ENCODE data around the gene NRSN2. TPM values are rescaled to one million over a fixed set of nuclear protein-coding genes. Genes with fewer than 3 reads are reported as not detected.
A peak's percentile ranks its signal among the peaks of the same experiment; 100 is the strongest.

NRSN2 gene
- total RNA-seq, 1 experiment from 2014 or later, result 1.9 TPM

DNA sequence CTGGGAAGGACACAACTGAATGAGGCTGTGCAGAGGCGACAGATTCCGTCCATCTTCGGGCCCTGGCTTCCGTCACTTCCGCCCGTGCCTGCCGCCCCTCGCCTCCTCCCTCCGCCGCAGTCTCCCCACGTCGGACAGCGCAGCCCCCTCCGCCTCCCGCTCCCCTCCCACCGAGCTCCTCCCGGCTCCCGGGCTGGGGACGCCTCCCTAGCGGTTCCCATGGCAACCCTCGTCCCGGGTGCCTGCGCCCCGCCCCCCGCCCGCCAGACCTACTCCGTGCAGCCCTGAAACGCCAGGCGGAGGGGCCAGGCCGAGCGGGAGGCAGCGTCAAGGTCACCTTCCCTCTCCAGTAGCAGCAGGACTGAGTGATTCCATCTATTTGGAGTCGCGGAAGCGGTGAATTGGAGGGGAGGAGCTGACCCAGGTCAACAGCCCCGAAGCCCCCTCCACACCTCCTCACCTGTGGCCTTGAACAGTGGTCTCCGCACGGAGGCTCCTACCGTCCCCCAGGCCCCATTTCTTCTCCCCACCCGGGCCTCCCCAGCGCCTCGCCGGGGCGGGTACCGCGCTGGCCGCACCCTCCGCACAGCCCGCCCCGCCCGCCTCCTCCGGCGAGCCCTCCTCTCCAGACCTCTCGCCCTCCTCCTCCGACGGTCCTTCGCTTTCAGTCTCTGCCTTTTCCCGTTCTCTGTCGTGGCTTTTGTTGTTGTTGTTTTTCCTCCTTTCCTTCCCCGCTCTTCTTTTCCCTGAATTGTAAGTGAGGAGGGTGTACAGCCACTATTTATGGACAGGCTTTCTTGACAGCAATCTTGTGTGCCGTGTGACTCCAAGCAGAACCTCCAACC is 951 bp downstream of the NRSN2 start (continued):
- TF ChIP-seq TCF7L2 (IDR thresholded peaks at IDR 0.05; ENCODE audit: borderline replicate concordance, extremely low read depth, insufficient read depth, insufficient read length) (no peak), FOSL1 (IDR thresholded peaks at IDR 0.05; ENCODE audit: low read depth) (no peak), EZH2 (IDR thresholded peaks at IDR 0.05) (no peak), JUND (IDR thresholded peaks at IDR 0.05) (no peak)
- TF ChIP-seq, protein P1, sequence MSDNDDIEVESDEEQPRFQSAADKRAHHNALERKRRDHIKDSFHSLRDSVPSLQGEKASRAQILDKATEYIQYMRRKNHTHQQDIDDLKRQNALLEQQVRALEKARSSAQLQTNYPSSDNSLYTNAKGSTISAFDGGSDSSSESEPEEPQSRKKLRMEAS (IDR thresholded peaks at IDR 0.05), result peak; percentile 62; the same call in 1 of the 2 replicates

DNA sequence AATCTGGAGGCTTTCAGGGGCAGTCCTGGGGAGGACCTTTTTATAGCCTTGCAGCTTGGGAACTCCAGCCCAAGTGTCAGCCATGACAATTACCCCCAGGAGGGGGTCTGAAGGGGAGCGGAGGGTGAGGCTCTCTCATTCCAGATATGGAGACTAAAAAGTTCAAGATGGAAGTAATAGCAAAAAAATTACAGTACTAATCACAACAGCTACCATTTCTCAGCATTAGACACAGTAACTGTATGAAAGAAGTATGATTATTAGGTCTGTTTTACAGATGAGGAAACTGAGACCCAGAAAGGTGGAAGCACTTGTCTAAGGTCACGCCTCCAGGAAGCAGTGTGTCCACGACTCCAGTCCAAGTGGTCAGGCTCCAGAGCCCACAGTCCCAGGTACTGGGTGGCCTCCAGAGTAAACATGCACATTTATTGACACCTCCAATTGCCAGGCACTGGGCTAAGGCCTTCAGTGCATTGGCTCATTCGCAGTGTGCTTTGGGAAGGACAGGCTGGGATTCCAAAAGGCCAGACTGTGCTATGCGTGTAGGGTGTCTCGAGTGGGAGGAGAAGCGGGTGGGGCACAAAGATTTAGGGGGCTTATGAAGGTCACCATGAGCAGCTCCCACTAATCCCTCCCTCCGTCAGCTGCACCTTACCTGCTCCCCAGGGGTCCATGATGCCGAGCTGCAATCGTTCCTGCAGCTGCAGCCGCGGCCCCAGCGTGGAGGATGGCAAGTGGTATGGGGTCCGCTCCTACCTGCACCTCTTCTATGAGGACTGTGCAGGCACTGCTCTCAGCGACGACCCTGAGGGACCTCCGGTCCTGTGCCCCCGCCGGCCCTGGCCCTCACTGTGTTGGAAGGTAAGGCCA is 2.3 kb downstream of the NRSN2 start:
- Histone ChIP-seq H3K4me1 (ENCODE audit: control insufficient read depth in 1 of 2, insufficient read depth in 2 of 2, low read length in 2 of 2) (peaks cover 9 to 26% of the 10 kb centered on the region in 2 experiments), H3K4me2 (ENCODE audit: low read length) (peak overlapping the region; percentile 95), H3K27me3 (ENCODE audit: insufficient read depth, low read length) (no peaks in the 10 kb centered on the region), H2AFZ (ENCODE audit: low read depth, low read length, poor library complexity, severe bottlenecking) (no peak overlapping the region), H3K79me2 (ENCODE audit: insufficient read depth, low read length) (no peaks in the 10 kb centered on the region), H3K9me3 (ENCODE audit: control insufficient read depth in 1 of 2, insufficient read depth in 1 of 2, low read depth in 1 of 2, low read length in 2 of 2) (no peaks in the 10 kb centered on the region; a peak in 1 of 4 replicates), H3K9me2 (ENCODE audit: insufficient read depth) (no peaks in the 10 kb centered on the region), H3K36me3 (ENCODE audit: control insufficient read depth in 1 of 2, insufficient read depth in 2 of 2, low read length in 2 of 2) (no peaks in the 10 kb centered on the region), H4K20me1 (ENCODE audit: insufficient read depth) (no peaks in the 10 kb centered on the region), H3K9ac (ENCODE audit: low read length) (no peak overlapping the region), H3K27ac (ENCODE audit: low read depth, low read length) (peak overlapping the region; percentile 72), H3K4me3 (replicated peaks in 1 of 2; ENCODE audit: low read depth in 1 of 2, low read length in 2 of 2) (peak overlapping the region; percentile 64 to 80; a peak in 2 of 4 replicates)
- DNase-seq (ENCODE audit: low read depth, low spot score), result no peak
- no TSS peak for BruUV-seq (replicated peaks)
- intact Hi-C loops (cut with micrococcal nuclease), result no loop called here
- POLR2A ChIA-PET, result interaction anchor here (1.0 kb wide), 1 partner anchor 13 kb away, joined by 3 read pairs; no protein-coding TSS in a partner anchor
- CTCF ChIA-PET, result interaction anchor here (1.0 kb wide), 1 partner anchor 82 kb away, joined by 3 read pairs; no protein-coding TSS in a partner anchor
- RAD21 ChIA-PET (ENCODE audit: low non-redundant PET in 1 of 2, low total read pairs in 2 of 2, uncharacterized antibody in 2 of 2, unreplicated experiment in 2 of 2), result no interaction called here
- TF ChIP-seq SRF (IDR thresholded peaks at IDR 0.05; ENCODE audit: low read depth) (no peak), EZH2phosphoT487 (IDR thresholded peaks at IDR 0.05; ENCODE audit: borderline replicate concordance) (no peak), TCF7L2 (IDR thresholded peaks at IDR 0.05; ENCODE audit: borderline replicate concordance, extremely low read depth, insufficient read depth, insufficient read length) (no peak), POLR2AphosphoS5 (IDR thresholded peaks at IDR 0.05; ENCODE audit: low read depth, low read length) (no peak), JUND (IDR thresholded peaks at IDR 0.05) (no peak), ELF1 (IDR thresholded peaks at IDR 0.05; ENCODE audit: borderline replicate concordance, low read depth) (no peak), REST (IDR thresholded peaks at IDR 0.05; ENCODE audit: low read depth) (no peak), SP1 (IDR thresholded peaks at IDR 0.05; ENCODE audit: low read depth) (no peak), ZNF274 (IDR thresholded peaks at IDR 0.05; ENCODE audit: low read depth, low read length) (no peak), EZH2 (IDR thresholded peaks at IDR 0.05) (no peak), FOSL1 (IDR thresholded peaks at IDR 0.05; ENCODE audit: low read depth) (no peak)
- TF ChIP-seq, protein P2, sequence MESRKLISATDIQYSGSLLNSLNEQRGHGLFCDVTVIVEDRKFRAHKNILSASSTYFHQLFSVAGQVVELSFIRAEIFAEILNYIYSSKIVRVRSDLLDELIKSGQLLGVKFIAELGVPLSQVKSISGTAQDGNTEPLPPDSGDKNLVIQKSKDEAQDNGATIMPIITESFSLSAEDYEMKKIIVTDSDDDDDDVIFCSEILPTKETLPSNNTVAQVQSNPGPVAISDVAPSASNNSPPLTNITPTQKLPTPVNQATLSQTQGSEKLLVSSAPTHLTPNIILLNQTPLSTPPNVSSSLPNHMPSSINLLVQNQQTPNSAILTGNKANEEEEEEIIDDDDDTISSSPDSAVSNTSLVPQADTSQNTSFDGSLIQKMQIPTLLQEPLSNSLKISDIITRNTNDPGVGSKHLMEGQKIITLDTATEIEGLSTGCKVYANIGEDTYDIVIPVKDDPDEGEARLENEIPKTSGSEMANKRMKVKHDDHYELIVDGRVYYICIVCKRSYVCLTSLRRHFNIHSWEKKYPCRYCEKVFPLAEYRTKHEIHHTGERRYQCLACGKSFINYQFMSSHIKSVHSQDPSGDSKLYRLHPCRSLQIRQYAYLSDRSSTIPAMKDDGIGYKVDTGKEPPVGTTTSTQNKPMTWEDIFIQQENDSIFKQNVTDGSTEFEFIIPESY (IDR thresholded peaks at IDR 0.05; ENCODE audit: extremely low read depth, insufficient replicate concordance, low read length), result no peak
- no peak for ATAC-seq
